Loucy (cell line): ENCODE measurements around the gene ST3GAL3.

Experiments used
- H2AFZ ChIP-seq: fragments of 200-600 bp; sonication (generic); 2 replicates; pipeline ENCODE4 v1.6.0; 2016; ENCODE audit warnings: antibody characterized with exemption, mild to moderate bottlenecking, low read length, moderate library complexity
- H3F3A ChIP-seq: fragments of 200-600 bp; 2 replicates; pipeline ENCODE4 v1.6.0; 2016; ENCODE audit warnings: antibody characterized with exemption, low read depth, mild to moderate bottlenecking
- H3K27me3 ChIP-seq: fragments of 200-600 bp; sonication (generic); 2 replicates; pipeline ENCODE4 v1.6.1; 2014; ENCODE audit warnings: low read length, mild to moderate bottlenecking; ENCODE audit not compliant: insufficient read depth, poor library complexity, severe bottlenecking
- H3K36me3 ChIP-seq: fragments of 200-600 bp; sonication (generic); 2 replicates; pipeline ENCODE4 v1.6.1; 2016; ENCODE audit warnings: low read length; ENCODE audit not compliant: insufficient read depth
- H3K4me1 ChIP-seq: fragments of 200-600 bp; sonication (generic); 2 replicates; pipeline ENCODE4 v1.5.1; 2014; ENCODE audit warnings: low read length, mild to moderate bottlenecking; ENCODE audit not compliant: insufficient read depth, poor library complexity, severe bottlenecking
- H3K4me2 ChIP-seq: fragments of 200-600 bp; sonication (generic); 2 replicates; pipeline ENCODE4 v1.6.0; 2014; ENCODE audit warnings: antibody characterized with exemption, low read length, low read depth, mild to moderate bottlenecking; ENCODE audit not compliant: poor library complexity, severe bottlenecking
- H3K4me3 ChIP-seq: fragments of 200-600 bp; sonication (generic); 2 replicates; pipeline ENCODE4 v1.5.1; 2014; ENCODE audit warnings: low read length, mild to moderate bottlenecking, mixed read lengths; ENCODE audit not compliant: poor library complexity, severe bottlenecking
- H3K79me2 ChIP-seq: fragments of 200-600 bp; sonication (generic); 2 replicates; pipeline ENCODE4 v1.6.1; 2014; ENCODE audit warnings: low read length; ENCODE audit not compliant: insufficient read depth
- H3K9ac ChIP-seq: fragments of 200-600 bp; sonication (generic); 2 replicates; pipeline ENCODE4 v1.6.0; 2014; ENCODE audit warnings: mild to moderate bottlenecking, low read depth, low read length, moderate library complexity; ENCODE audit not compliant: poor library complexity, severe bottlenecking
- H3K9me2 ChIP-seq: fragments of 200-600 bp; sonication (generic); replicated peaks from 2 replicates; pipeline ENCODE4 v1.6.1; 2016; ENCODE audit warnings: low read depth, low read length, mixed read lengths
- H3K9me3 ChIP-seq: fragments of 200-600 bp; sonication (generic); 2 replicates; pipeline ENCODE4 v1.6.1; 2014; ENCODE audit warnings: mild to moderate bottlenecking, antibody characterized with exemption, low read length, low read depth; ENCODE audit not compliant: insufficient read depth
- H4K20me1 ChIP-seq: fragments of 200-600 bp; sonication (generic); 2 replicates; pipeline ENCODE4 v1.6.0; 2014; ENCODE audit warnings: antibody characterized with exemption, low read length, mild to moderate bottlenecking; ENCODE audit not compliant: insufficient read depth, poor library complexity, severe bottlenecking
- CTCF ChIP-seq: fragments of 200-600 bp; sonication (generic); conservative IDR thresholded peaks from 2 replicates; pipeline ENCODE4 v1.5.1; 2014; ENCODE audit warnings: mild to moderate bottlenecking, antibody characterized with exemption, low read length
- EZH2phosphoT487 ChIP-seq: fragments of 200-600 bp; IDR thresholded peaks from 2 replicates; pipeline ENCODE4 v1.6.1; 2018; ENCODE audit warnings: antibody characterized with exemption, mild to moderate bottlenecking, moderate library complexity, borderline replicate concordance

The ST3GAL3 gene

DNA sequence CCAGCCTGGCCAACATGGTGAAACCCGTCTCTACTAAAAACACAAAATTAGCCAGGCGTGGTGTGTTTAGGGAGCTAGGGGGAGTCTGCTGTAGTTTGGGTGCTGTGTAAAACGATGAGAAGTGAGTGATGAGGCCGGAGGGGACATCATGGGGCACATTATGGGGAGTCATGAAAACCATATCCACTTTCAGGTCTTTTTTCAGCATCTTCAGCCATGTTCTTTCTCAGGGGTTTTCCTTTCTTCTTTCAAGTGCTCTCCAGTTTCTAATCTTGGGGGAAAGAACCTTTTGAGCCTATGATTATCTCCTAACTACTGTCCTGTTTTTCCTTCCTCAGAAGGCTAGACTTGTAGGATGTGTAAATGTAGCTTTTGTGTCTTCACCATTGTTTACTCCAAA, 43.0 kb upstream of the ST3GAL3 start:
- Histone ChIP-seq H4K20me1 (peaks cover 11% of the 10 kb centered on the region), H3K4me1 (no peaks in the 10 kb centered on the region), H2AFZ (no peak overlapping the region), H3K4me3 (no peak overlapping the region), H3F3A (no peaks in the 10 kb centered on the region), H3K36me3 (peaks cover 93% of the 10 kb centered on the region; the same call in 1 of the 2 replicates), H3K4me2 (no peak overlapping the region), H3K27me3 (no peaks in the 10 kb centered on the region), H3K9ac (no peak overlapping the region), H3K9me3 (no peaks in the 10 kb centered on the region), H3K9me2 (no peaks in the 10 kb centered on the region), H3K79me2 (peaks cover 3% of the 10 kb centered on the region; the same call in 1 of the 2 replicates)
- no peak for TF ChIP-seq CTCF
- no peak for TF ChIP-seq EZH2phosphoT487

DNA sequence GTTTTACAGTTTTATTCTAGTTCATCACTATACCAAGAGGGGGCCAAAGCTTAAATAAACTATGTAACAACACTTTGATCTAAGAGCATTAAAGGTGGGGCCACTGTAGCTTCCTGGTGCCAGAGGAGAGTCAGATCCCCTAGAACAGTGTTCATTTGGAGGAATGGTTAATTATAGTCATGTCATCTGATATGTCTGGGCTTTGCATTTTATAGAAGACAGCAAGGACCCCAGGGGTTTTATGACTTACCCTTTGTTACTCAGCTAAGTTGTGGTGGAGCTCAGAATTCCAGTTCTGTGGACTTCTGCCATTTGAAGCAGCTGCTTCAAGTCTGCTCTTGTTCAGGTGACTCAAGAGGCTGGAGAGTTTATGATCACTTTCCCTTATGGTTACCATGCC, 40.7 kb upstream of the ST3GAL3 start:
- Histone ChIP-seq H3K36me3 (peaks cover 98% of the 10 kb centered on the region), H3K79me2 (no peaks in the 10 kb centered on the region), H3F3A (no peaks in the 10 kb centered on the region)

GRCh38 chr1:43668956-43669355, 38.4 kb upstream of the ST3GAL3 start:
- no peak overlapping the region for H3K4me2 ChIP-seq
- no peak overlapping the region for H3K4me3 ChIP-seq
- H3K79me2 ChIP-seq = no peaks in the 10 kb centered on the region
- no peaks in the 10 kb centered on the region for H3K4me1 ChIP-seq
- no peaks in the 10 kb centered on the region for H3K9me2 ChIP-seq
- no peaks in the 10 kb centered on the region for H3K9me3 ChIP-seq
- H3K36me3 ChIP-seq = peaks cover 93% of the 10 kb centered on the region
- no peak overlapping the region for H3K9ac ChIP-seq
- TF ChIP-seq EZH2phosphoT487 (no peak), CTCF (no peak)
- H3F3A ChIP-seq = no peaks in the 10 kb centered on the region
- H4K20me1 ChIP-seq = peaks cover 5% of the 10 kb centered on the region
- no peak overlapping the region for H2AFZ ChIP-seq
- H3K27me3 ChIP-seq = no peaks in the 10 kb centered on the region

More for the DNA sequence above, 40.7 kb upstream of the ST3GAL3 start:
- H3K9me2 ChIP-seq = no peaks in the 10 kb centered on the region
- H3K4me3 ChIP-seq = no peak overlapping the region
- H2AFZ ChIP-seq = no peak overlapping the region
- H3K9me3 ChIP-seq = no peaks in the 10 kb centered on the region
- H3K4me1 ChIP-seq = no peaks in the 10 kb centered on the region
- no peak overlapping the region for H3K9ac ChIP-seq
- peaks cover 11% of the 10 kb centered on the region for H4K20me1 ChIP-seq
- H3K4me2 ChIP-seq = no peak overlapping the region
- H3K27me3 ChIP-seq = no peaks in the 10 kb centered on the region
- TF ChIP-seq CTCF (no peak), EZH2phosphoT487 (no peak)
